ENCODE data around the gene ZNF581.

- TF ChIP-seq CTCF (IDR thresholded peaks at IDR 0.05 in 4 of 5, conservative IDR thresholded peaks at IDR 0.05 in 1 of 5) (no peak), POLR2A (IDR thresholded peaks at IDR 0.05) (no peak)
Observed at GRCh38 chr19:55660404-55660803, 17.0 kb downstream of the ZNF581 start.

Measured in gastrocnemius medialis (tissue), 4 donors.